Duodenal mucosa (tissue), 2 donors: ENCODE results near the gene ZNF740.

ENCODE experiments used
- H3K27ac ChIP-seq: one replicate; pipeline ENCODE4 v1.7.0; 2013; ENCODE audit warnings: low read depth, low read length
- H3K27me3 ChIP-seq, 2 donors: one replicate each; pipeline ENCODE4 v1.7.0; 2013; ENCODE audit warnings: low read length in 2 of 2, control low read depth in 1 of 2; ENCODE audit not compliant: insufficient read depth in 2 of 2, control insufficient read depth in 1 of 2
- H3K36me3 ChIP-seq, 2 donors: one replicate each; pipeline ENCODE4 v1.7.0; 2013; ENCODE audit warnings: low read length in 2 of 2, control low read depth in 1 of 2; ENCODE audit not compliant: insufficient read depth in 2 of 2, control insufficient read depth in 1 of 2
- H3K4me1 ChIP-seq, 2 donors: one replicate each; pipeline ENCODE4 v1.7.0; 2013; ENCODE audit warnings: low read length in 2 of 2, control low read depth in 1 of 2; ENCODE audit not compliant: insufficient read depth in 2 of 2, control insufficient read depth in 1 of 2
- H3K4me3 ChIP-seq, 2 donors: one replicate each; pipeline ENCODE4 v1.7.0; 2013; ENCODE audit warnings: low read length in 2 of 2, low read depth in 1 of 2
- H3K9ac ChIP-seq, 2 donors: one replicate each; pipeline ENCODE4 v1.7.0; 2013; ENCODE audit warnings: low read length in 2 of 2, low read depth in 1 of 2
- H3K9me3 ChIP-seq, 2 donors: one replicate each; pipeline ENCODE4 v1.7.0; 2013; ENCODE audit warnings: low read length in 2 of 2, control low read depth in 1 of 2; ENCODE audit not compliant: control insufficient read depth in 1 of 2

ZNF740 gene

DNA sequence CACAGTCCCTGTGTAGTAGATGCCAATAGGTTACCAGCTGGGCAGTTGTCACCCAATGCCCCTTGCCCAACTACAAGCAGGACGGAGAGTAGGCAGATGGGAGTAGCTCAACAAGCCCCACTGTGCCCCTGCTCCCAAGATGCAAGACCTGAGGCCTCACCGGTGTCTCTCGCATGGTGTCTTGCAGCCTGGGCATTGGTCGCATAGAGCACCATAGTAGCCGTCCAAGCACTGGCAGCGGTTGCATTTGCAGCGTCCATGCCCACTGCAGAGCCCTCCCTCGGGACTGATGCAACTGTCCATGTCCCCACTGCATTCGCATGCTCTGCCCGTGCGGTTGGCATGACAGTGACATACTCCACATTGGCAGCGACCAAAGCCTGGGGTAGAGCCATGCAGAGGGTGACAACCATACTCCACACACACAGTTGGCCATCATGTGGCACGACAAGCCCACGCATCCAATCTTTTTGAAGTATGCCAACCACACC lies 12.1 kb downstream of the ZNF740 start:
- Histone ChIP-seq H3K9me3 (no peaks in the 10 kb centered on the region), H3K27me3 (no peaks in the 10 kb centered on the region), H3K4me1 (peaks cover 0 to 5% of the 10 kb centered on the region in 2 donors), H3K4me3 (no peak overlapping the region), H3K9ac (no peak overlapping the region), H3K27ac (no peak overlapping the region), H3K36me3 (peaks cover 12 to 37% of the 10 kb centered on the region in 2 donors)

GRCh38 chr12:53193040-53193439 lies 12.5 kb downstream of the ZNF740 start:
- Histone ChIP-seq H3K36me3 (peaks cover 7 to 32% of the 10 kb centered on the region in 2 donors), H3K9me3 (no peaks in the 10 kb centered on the region), H3K9ac (no peak overlapping the region), H3K27ac (no peak overlapping the region), H3K4me3 (no peak overlapping the region), H3K27me3 (no peaks in the 10 kb centered on the region), H3K4me1 (peaks cover 0 to 9% of the 10 kb centered on the region in 2 donors)

GRCh38 chr12:53193985-53194716 lies 13.6 kb downstream of the ZNF740 start:
- H3K27ac ChIP-seq, result no peak overlapping the region
- H3K9ac ChIP-seq, result no peak overlapping the region
- H3K36me3 ChIP-seq, result peaks cover 6 to 22% of the 10 kb centered on the region in 2 donors
- no peaks in the 10 kb centered on the region for H3K9me3 ChIP-seq
- H3K4me3 ChIP-seq, result no peak overlapping the region
- H3K27me3 ChIP-seq, result no peaks in the 10 kb centered on the region
- peaks cover 3 to 17% of the 10 kb centered on the region in 2 donors for H3K4me1 ChIP-seq

DNA sequence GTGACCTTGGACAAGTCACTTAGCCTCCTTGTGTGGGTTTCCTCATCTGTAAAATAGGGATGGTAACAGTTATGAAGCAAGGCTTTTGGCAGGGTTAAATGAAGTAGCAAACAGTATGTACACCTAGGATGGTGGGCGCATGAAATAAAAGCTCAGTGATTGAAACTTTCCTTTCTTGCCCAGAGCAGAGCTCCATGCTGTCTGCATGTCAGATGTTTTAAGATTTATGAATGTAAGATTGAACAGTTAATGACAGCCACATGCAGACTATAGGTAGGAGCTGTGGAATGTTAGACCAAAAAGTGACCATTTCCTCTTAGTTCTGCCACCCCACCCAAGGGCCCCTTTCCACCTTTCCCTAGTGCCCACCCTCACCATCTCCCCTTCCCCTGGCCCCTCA lies 14.5 kb downstream of the ZNF740 start:
- H3K4me1 ChIP-seq, result peaks cover 5 to 22% of the 10 kb centered on the region in 2 donors
- H3K27me3 ChIP-seq, result no peaks in the 10 kb centered on the region
- no peak overlapping the region for H3K4me3 ChIP-seq
- H3K36me3 ChIP-seq, result peaks cover 6 to 22% of the 10 kb centered on the region in 2 donors
- H3K9ac ChIP-seq, result no peak overlapping the region
- H3K27ac ChIP-seq, result no peak overlapping the region
- no peaks in the 10 kb centered on the region for H3K9me3 ChIP-seq

GRCh38 chr12:53195516-53196420 lies 15.2 kb downstream of the ZNF740 start:
- Histone ChIP-seq H3K27me3 (no peaks in the 10 kb centered on the region), H3K4me1 (peaks cover 10 to 29% of the 10 kb centered on the region in 2 donors), H3K4me3 (no peak overlapping the region), H3K36me3 (peaks cover 6 to 22% of the 10 kb centered on the region in 2 donors), H3K9ac (no peak overlapping the region), H3K27ac (no peak overlapping the region), H3K9me3 (no peaks in the 10 kb centered on the region)

GRCh38 chr12:53196486-53196885 lies 16.0 kb downstream of the ZNF740 start:
- no peak overlapping the region for H3K9ac ChIP-seq
- peaks cover 10 to 34% of the 10 kb centered on the region in 2 donors for H3K4me1 ChIP-seq
- H3K4me3 ChIP-seq, result no peak overlapping the region
- H3K36me3 ChIP-seq, result peaks cover under 1 to 17% of the 10 kb centered on the region in 2 donors
- H3K9me3 ChIP-seq, result no peaks in the 10 kb centered on the region
- H3K27ac ChIP-seq, result no peak overlapping the region
- H3K27me3 ChIP-seq, result no peaks in the 10 kb centered on the region

GRCh38 chr12:53197011-53197640 lies 16.6 kb downstream of the ZNF740 start:
- Histone ChIP-seq H3K9me3 (no peaks in the 10 kb centered on the region), H3K9ac (no peak overlapping the region), H3K4me1 (peaks cover 10 to 39% of the 10 kb centered on the region in 2 donors), H3K27me3 (no peaks in the 10 kb centered on the region), H3K27ac (no peak overlapping the region), H3K36me3 (peaks cover 0 to 10% of the 10 kb centered on the region in 2 donors), H3K4me3 (peak overlapping the region in 1 of 2 donors; percentile 27)

- Histone ChIP-seq H3K4me3 (peak overlapping the region in 1 of 2 donors; percentile 14), H3K36me3 (peaks cover 0 to 5% of the 10 kb centered on the region in 2 donors), H3K27me3 (no peaks in the 10 kb centered on the region), H3K27ac (no peak overlapping the region), H3K9me3 (no peaks in the 10 kb centered on the region), H3K4me1 (peaks cover 10 to 39% of the 10 kb centered on the region in 2 donors), H3K9ac (peak overlapping the region in 1 of 2 donors; percentile 14)
Measured at GRCh38 chr12:53198486-53199110, 18.1 kb downstream of the ZNF740 start.

GRCh38 chr12:53199700-53200099 lies 19.2 kb downstream of the ZNF740 start:
- H3K27ac ChIP-seq, result no peak overlapping the region
- peak overlapping the region in 1 of 2 donors; percentile 13 for H3K4me3 ChIP-seq
- H3K36me3 ChIP-seq, result peaks cover 0 to 5% of the 10 kb centered on the region in 2 donors
- H3K9ac ChIP-seq, result no peak overlapping the region
- no peaks in the 10 kb centered on the region for H3K9me3 ChIP-seq
- H3K4me1 ChIP-seq, result peaks cover 10 to 39% of the 10 kb centered on the region in 2 donors
- no peaks in the 10 kb centered on the region for H3K27me3 ChIP-seq
